Fibroblast of villous mesenchyme (primary cell): Measurements from ENCODE around the gene IER5L. TPM values are rescaled to one million over a fixed set of nuclear protein-coding genes. Genes with fewer than 3 reads are reported as not detected.

ENCODE experiments used
- DNase-seq: peaks from one replicate; pipeline ENCODE4 v3.0.0-alpha.2; 2010; ENCODE audit warnings: low read depth
- H3K4me3 ChIP-seq: 2 replicates; pipeline ENCODE4 v1.5.1; 2011; ENCODE audit warnings: low read depth, mild to moderate bottlenecking, low read length
- total RNA-seq: library from RNA; depleted of rRNA; stranded (reverse); fragments of >200 nt; gene quantifications from 2 replicates; pipeline ENCODE4 v1.2.3, GENCODE V29; 2012
- TF ChIP-seq, protein P1 (sequence below): IDR thresholded peaks from 2 replicates; pipeline ENCODE4 v1.5.1; 2012; ENCODE audit warnings: low read depth, mild to moderate bottlenecking, low read length; ENCODE audit not compliant: insufficient read depth

IER5L gene
- total RNA-seq, 1 donor: 60.5 TPM

DNA sequence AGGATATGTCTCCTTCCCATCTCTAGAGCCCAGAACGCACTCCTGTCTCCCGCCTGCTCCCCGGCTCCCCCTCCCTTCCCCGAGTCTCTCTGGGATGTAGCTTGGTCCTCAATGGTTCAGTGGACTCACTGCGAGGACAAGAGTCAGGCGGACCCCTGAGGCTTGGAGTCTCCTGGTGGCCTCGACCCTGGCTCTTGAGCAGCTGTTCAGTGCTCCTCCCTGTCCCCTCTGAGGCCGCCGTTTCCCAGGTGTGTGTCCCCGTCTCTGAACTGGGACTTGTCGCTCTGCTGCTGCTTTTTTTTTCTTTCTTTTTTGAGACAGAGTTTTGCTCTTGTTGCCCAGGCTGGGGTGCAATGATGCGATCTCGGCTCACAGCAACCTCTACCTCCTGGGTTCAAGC is 44.8 kb upstream of the IER5L start:
- H3K4me3 ChIP-seq: no peak overlapping the region
- no peak for DNase-seq
- TF ChIP-seq, protein P1, sequence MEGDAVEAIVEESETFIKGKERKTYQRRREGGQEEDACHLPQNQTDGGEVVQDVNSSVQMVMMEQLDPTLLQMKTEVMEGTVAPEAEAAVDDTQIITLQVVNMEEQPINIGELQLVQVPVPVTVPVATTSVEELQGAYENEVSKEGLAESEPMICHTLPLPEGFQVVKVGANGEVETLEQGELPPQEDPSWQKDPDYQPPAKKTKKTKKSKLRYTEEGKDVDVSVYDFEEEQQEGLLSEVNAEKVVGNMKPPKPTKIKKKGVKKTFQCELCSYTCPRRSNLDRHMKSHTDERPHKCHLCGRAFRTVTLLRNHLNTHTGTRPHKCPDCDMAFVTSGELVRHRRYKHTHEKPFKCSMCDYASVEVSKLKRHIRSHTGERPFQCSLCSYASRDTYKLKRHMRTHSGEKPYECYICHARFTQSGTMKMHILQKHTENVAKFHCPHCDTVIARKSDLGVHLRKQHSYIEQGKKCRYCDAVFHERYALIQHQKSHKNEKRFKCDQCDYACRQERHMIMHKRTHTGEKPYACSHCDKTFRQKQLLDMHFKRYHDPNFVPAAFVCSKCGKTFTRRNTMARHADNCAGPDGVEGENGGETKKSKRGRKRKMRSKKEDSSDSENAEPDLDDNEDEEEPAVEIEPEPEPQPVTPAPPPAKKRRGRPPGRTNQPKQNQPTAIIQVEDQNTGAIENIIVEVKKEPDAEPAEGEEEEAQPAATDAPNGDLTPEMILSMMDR: no peak

DNA sequence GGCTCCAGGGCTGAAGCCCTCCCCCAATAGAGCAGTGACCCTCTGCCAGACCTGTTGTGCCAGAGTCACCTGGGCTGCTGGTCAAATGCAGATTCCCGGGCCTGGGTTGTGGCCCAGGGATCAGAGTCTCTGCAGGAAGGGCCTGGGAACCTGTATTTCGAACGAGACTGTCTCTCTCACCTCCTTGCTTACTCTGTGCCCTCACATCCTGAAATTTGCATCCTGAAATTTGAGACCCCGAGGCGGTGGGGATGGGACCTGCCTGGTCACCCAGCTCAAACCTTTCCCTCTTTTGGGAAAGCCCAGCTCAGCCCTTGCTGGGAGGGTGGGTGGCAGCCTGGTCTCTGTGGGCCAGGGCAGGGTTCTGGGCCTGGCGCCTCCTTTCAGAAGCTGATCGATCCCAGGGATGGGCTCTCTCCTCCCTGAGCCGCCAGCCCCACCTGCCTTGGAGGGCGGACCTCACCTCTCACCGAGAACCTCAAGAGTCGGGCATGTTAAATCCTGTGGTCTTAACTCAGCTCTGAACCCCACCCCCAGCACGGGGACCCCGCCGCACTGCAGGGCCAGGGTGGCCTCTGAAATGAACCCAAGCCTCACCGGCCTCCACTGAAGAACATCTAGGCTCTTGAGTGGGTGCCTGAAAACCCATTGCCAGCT is 44.0 kb upstream of the IER5L start:
- TF ChIP-seq, protein P1: no peak
- H3K4me3 ChIP-seq: no peak overlapping the region
- no peak for DNase-seq

DNA sequence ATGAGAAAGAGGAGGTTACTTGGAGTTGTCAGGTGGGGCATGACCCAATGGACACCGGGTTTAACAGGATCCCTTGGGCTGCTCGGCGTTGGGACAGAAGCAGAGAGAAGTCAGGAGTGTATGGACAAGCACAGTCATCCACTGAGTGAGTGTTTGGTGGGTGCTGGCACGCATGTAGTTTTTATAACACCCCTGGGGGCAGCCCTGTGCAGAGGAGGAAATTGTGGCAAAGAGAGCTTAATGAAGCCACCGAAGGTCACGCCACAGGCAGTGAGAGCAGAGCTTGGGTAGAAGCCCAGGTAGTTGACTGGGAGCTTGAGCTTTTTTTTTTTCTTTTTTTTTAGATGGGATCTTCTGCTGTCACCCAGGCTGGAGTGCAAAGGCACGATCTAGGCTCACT is 43.2 kb upstream of the IER5L start:
- H3K4me3 ChIP-seq: no peak overlapping the region
- DNase-seq: no peak

DNA sequence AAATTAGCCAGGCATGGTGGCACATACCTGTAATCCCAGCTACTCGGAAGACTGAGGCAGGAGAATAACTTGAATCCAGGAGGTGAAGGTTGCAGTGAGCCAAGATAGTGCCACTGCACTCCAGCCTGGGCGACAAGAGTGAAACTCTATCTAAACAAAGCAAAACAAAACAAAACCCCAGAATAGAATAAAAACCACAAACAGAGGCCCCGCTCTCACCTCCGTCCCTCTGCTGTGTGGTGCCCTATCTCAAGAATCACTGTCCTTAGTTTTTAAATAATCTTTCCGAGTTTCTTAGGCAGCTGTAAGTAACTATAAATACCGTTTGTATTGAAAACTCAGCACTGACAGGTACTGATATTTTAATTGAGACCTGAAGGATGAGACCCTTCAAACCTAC is 42.7 kb upstream of the IER5L start:
- TF ChIP-seq, protein P1: no peak
- DNase-seq: no peak

More for the DNA sequence above, 43.2 kb upstream of the IER5L start:
- TF ChIP-seq, protein P1: no peak

DNA sequence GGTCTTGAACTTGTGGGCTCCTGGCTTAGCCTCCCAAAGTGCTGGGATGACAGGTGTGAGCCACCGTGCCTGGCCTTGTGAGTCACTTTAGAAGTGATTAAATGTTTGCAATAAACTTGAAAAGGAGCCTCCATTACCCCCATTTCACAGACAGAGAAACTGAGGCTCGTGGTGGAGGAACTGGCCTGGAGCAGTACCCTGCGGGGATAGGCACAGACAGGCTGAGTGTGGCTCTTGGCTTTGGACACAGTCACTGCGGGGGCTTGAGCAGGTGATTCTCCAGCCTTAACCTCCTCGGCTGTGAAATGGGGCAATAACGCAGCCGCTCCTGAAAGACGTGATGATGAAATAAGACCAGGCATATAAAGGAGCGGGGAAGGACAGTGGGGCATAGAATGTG is 40.9 kb upstream of the IER5L start:
- no peak overlapping the region for H3K4me3 ChIP-seq
- TF ChIP-seq, protein P1: no peak
- DNase-seq: no peak

More for the DNA sequence above, 42.7 kb upstream of the IER5L start:
- H3K4me3 ChIP-seq: no peak overlapping the region

DNA sequence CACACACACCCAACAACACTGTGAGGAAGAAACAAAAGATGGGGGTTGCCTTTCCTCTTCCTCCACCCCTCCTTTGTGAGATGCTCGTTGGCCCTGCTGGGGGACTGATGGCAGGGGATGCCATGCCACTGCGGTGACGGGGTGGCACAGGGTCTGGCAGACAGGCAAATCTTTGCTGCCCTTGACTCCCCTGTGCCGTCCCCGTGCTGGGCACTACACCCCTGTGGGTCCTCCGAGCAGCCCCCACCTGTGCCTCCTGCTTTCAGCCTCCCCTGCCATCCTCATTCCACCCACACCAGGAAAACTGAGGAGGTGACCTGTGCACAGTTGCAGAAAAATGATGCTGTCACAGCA is 40.2 kb upstream of the IER5L start:
- TF ChIP-seq, protein P1: no peak
- no peak for DNase-seq
- no peak overlapping the region for H3K4me3 ChIP-seq

DNA sequence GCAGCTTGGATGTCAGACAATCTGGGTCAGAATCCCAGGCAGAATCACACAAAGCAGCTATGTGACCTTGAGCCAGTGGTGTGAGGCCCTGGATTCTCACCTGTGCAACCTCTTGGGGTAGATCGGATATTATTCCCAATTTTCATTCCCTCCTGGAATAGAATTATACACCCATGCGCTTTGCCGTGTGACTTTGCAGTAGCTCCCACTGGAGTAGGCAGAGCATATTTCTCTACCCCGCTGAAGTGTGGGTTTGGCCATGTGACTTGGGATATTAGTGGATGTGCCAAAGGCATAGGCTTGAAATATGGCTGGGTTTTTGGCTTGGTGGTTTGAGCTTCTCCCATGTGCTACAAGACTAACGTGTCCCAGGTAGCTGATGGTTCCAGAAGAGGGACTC is 35.5 kb upstream of the IER5L start:
- H3K4me3 ChIP-seq: no peak overlapping the region
- DNase-seq: no peak
- TF ChIP-seq, protein P1: no peak
